Measurements from ENCODE around the gene APOBEC3F.
"Not testable (repeated sequence)": the region's sequence is repeated elsewhere in the genome, so short reads cannot be mapped to it uniquely, and the experiment has no call there.

APOBEC3F gene

DNA sequence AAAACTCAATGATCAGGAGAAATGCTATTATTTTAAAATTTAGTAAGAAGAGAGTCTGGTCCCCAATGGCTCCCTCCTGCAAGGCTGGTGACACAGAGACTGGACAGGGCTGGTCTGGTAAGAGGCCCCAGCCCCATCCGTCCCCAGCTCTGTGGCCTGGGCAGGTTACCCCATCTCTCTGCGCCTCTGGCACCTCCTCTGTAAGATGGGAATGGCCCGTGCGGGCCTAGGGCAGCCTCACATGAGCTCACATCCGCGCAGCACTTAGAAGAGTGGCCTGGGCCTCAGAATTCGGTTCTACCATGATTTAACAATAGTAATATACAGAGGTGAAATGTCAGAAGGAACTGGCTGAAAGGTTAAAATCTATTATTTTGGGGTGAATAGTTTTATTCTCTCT, 1.2 kb downstream of the APOBEC3F start:
- no peak for DNase-seq
- TF ChIP-seq GATA1 (IDR thresholded peaks at IDR 0.05; ENCODE audit: low read depth, low read length): no peak
- no peak for TF ChIP-seq POLR2A (IDR thresholded peaks at IDR 0.05; ENCODE audit: low read length)

- not testable (repeated sequence) for DNase-seq
Observed at GRCh38 chr22:39043063-39043462, 2.4 kb downstream of the APOBEC3F start.

GRCh38 chr22:39045136-39045535, 4.5 kb downstream of the APOBEC3F start:
- DNase-seq: not testable (repeated sequence)

- not testable (repeated sequence) for DNase-seq
Observed at GRCh38 chr22:39049486-39049885, 8.8 kb downstream of the APOBEC3F start.

DNA sequence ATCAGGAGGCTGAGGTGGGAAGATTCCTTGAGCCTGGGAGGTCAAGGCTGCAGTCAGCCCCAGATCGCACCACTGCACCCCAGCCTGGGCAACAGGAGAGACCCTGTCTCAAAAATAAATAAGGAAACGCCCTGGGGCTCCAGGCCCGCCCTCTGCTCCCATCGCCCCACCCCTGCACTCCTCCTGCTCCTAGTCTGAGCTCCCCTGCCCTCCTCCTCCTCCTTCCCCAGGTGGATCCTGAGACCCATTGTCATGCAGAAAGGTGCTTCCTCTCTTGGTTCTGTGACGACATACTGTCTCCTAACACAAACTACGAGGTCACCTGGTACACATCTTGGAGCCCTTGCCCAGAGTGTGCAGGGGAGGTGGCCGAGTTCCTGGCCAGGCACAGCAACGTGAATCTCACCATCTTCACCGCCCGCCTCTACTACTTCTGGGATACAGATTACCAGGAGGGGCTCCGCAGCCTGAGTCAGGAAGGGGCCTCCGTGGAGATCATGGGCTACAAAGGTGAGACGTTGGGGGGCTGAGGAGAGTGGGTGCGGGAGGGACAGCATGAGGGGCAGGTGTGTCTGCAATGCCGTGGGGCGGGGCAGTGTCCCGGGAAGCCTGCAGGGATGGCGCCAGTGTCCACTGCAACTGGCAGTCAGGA, 11.3 kb downstream of the APOBEC3F start:
- not testable (repeated sequence) for DNase-seq

DNA sequence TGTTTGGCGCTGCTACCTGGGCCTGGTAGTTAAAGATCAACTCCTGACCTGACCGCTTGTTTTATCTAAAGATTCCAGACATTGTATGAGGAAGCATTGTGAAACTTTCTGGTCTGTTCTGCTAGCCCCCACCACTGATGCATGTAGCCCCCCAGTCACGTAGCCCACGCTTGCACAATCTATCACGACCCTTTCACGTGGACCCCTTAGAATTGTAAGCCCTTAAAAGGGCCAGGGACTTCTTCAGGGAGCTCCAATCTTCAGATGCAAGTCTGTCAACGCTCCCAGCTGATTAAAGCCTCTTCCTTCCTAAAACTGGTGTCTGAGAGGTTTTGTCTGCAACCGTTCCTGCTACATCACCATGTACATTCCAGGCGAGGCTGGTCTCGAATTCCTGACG, 15.0 kb downstream of the APOBEC3F start:
- no peak for TF ChIP-seq POLR2A (IDR thresholded peaks at IDR 0.05; ENCODE audit: low read length)
- no peak for TF ChIP-seq GATA1 (IDR thresholded peaks at IDR 0.05; ENCODE audit: low read depth, low read length)
- DNase-seq: no peak

DNA sequence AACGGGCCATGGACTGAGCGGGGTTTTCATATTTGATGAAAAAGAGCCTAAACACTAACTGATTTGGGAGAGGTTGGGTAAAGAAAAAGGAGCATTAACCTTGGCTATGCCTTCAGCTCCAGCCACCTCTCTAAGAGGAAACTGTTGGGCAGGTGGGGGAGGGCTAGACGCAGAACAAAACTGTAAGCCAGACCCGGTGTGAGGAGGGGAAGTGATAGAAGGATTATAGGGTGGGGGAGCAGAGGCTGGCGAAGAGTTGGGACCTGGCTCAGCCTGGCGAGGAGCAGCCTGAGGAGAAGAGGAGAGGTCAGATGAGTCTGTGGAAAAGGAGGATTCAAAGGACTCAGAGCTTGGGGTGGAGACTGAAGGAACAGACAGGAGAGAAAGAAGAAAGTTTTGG, 20.6 kb downstream of the APOBEC3F start:
- DNase-seq: not testable (repeated sequence)

DNA sequence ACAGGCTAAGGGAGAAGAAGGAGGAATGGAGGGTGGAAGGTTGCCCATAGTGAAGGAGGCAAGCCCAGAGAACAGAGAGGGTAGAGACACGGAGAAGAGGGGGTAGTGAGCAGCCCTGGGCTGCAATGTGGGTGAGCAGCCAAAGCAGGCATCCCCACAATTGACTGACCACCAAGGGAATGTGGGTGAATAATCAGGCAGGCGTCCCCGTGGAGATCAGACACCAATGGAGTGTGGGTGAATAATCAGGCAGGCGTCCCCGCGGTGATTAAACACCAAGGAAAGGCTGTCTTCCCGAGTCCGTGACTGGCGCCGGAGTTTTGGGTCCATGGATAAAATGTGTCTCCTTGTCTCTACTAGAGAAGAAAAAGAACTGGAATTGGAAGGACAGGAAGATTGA, 21.3 kb downstream of the APOBEC3F start:
- not testable (repeated sequence) for DNase-seq

DNA sequence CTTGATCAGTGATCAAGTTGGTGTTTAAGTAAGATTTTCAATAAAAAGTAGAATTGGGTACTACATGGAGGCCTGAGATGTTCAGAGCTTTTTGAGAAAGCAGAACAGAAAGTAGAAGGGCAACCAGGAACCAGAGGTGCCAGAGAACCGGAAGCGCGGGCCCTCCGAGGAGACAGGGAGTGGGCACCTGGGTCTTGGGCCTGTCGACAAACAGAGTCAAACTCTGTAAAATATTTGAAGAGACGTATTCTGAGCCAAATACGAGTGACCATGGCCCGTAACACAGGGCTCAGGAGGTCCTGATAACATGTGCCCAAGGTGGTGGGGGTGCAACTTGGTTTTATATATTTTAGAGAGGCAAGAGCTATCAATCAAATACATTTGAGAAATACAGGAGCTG, 23.2 kb downstream of the APOBEC3F start:
- not testable (repeated sequence) for DNase-seq

GRCh38 chr22:39066442-39067276, 26.0 kb downstream of the APOBEC3F start:
- not testable (repeated sequence) for DNase-seq

DNA sequence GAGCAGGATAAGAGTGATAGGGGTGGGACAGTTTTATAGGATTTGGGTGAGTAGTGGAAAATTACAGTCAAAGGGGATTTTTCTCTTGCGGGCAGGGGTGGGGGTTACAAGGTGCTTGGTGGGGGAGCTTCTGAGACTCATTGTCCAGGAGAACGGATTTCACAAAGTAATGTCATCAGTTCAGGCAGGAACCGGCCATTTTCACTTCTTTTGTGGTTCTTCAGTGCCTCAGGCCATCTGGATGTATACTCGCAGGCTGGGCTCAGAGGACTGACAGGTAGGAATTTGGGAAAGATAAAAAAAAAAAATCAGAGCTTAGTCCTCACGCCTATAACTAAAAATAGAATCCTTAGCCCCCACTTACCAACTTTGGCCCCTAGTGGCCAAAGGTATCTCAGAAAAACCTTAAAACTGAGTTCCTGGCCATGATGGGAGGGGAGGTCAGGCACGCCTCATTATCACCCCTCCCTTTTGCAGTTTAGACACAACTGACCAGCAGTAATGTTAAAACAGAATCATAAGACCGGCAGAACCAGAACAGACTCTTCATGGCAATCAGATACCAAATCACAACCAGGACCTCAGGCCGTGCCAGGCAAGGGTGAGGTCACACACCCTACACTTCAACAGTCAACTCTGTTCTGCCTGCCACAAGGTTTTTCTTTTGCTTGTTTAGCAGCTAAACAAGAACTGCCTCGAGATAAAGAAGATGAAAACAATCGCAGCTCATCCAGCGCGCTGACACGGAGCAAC, 27.5 kb downstream of the APOBEC3F start:
- TF ChIP-seq GATA1 (IDR thresholded peaks at IDR 0.05; ENCODE audit: low read depth, low read length): no peak
- TF ChIP-seq POLR2A (IDR thresholded peaks at IDR 0.05; ENCODE audit: low read length): no peak
- DNase-seq: no peak

DNA sequence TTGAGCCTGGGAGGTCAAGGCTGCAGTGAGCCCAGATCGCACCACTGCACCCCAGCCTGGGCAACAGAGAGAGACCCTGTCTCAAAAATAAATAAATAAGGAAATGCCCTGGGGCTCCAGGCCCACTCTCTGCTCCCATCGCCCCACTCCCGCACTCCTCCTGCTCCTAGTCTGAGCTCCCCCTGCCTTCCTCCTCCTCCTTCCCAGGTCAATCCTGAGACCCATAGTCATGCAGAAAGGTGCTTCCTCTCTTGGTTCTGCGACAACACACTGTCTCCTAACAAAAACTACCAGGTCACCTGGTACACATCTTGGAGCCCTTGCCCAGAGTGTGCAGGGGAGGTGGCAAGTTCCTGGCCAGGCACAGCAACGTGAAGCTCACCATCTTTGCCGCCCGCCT, 29.5 kb downstream of the APOBEC3F start:
- TF ChIP-seq GATA1 (IDR thresholded peaks at IDR 0.05; ENCODE audit: low read depth, low read length): no peak
- TF ChIP-seq POLR2A (IDR thresholded peaks at IDR 0.05; ENCODE audit: low read length): no peak

DNA sequence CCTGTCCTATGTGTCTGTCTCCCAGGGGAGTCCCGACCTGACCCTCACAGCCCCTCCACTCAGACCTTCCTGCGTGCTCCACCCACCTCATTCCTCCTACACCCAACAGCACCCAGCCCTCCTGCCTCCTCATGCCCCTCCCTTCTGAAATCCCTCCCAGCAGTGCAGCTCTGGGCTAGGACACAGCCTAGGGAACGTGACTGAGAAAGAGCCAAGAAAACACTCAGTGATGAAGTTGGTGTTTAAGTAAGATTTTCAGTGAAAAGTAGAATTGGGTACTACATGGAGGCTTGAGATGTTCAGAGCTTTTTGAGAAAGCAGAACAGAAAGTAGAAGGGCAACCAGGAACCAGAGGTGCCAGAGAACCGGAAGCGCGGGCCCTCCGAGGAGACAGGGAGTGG, 31.9 kb downstream of the APOBEC3F start:
- not testable (repeated sequence) for DNase-seq

More for the DNA sequence above, 29.5 kb downstream of the APOBEC3F start:
- DNase-seq: no peak

- TF ChIP-seq POLR2A (IDR thresholded peaks at IDR 0.05; ENCODE audit: low read length) (no peak), GATA1 (IDR thresholded peaks at IDR 0.05; ENCODE audit: low read depth, low read length) (no peak)
- DNase-seq: no peak
Observed at GRCh38 chr22:39073981-39074380, 33.3 kb downstream of the APOBEC3F start.

- DNase-seq: peak in 1 of 2 experiments; percentile 9
Observed at GRCh38 chr22:39076155-39077025, 35.7 kb downstream of the APOBEC3F start.

All from erythroblast (primary cell).